Activated T-cell treated with anti-CD3 and anti-CD28 coated beads, Interleukin-2, amount 50 U/mL, for 24 hours (primary cell): Measurements from ENCODE around the gene ATP4A.

Experiments used
- DNase-seq: peaks from one replicate; pipeline ENCODE4 v3.0.0-alpha.2; 2020
- H3K27ac Mint-ChIP-seq: 2 replicates; pipeline ENCODE4 v1.8.0; 2020; ENCODE audit warnings: mild to moderate bottlenecking, mixed read lengths
- H3K27me3 Mint-ChIP-seq: 2 replicates; pipeline ENCODE4 v1.8.0; 2020; ENCODE audit warnings: mixed read lengths
- H3K36me3 Mint-ChIP-seq: 2 replicates; pipeline ENCODE4 v1.8.0; 2020; ENCODE audit warnings: low read depth, mixed read lengths
- H3K4me1 Mint-ChIP-seq: 2 replicates; pipeline ENCODE4 v1.8.0; 2020; ENCODE audit warnings: low read depth, mixed read lengths
- H3K4me3 Mint-ChIP-seq: 2 replicates; pipeline ENCODE4 v1.8.0; 2020; ENCODE audit warnings: mild to moderate bottlenecking, moderate library complexity, mixed read lengths
- H3K9me3 Mint-ChIP-seq: 2 replicates; pipeline ENCODE4 v1.8.0; 2020; ENCODE audit warnings: mixed read lengths

The ATP4A gene

DNA sequence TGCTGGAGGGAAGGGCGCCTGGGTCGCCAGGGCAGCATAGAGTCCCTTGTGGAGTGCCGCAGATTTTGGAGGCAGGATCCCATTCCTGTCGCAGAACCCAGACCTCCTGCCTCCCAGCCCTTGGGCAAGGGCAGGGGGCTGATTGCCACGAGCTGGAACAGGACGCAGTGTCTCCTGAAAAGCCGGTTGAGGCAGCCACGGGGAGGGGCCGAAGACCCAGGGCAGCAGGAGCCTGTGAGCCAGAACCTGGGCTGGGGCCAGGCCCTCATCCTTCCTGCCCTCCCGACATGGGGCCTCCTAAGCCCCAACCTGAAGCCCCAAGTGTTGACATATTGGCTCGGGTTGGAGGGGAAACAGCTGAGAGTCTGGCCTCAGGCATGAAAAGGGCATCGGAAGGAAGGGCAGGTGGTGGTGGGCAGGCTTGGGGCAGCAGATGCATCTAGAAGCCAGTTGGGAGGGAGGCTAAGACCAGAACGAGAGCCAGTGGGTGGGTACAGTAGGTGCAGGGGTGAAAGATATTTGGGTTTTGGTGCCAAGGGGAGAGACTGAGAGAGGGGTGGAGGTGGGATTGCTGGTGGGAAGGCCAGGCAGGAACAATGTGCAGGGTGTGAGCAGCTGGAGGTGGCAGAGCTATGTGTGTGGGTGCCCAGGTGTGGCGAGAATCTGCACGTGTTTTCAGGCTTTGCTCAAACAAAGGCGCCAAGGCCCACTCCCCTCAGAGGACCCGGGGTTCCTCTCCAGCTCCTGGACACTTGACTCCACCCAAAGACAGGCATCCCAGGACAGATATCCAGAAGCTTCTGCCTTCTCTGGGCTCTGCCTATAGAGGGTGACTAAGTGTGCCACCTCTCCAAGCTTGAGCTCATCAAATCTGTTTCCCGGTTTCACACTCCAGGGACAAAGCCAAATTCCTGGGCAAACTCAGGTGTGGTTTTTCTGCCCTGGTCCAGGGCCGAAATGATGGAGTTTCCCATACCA lies 33.9 kb downstream of the ATP4A start:
- DNase-seq: no peak
- Mint-ChIP-seq H3K36me3 (no peaks in the 10 kb centered on the region), H3K27me3 (peaks cover 63% of the 10 kb centered on the region), H3K27ac (no peak overlapping the region), H3K4me1 (peaks cover 8% of the 10 kb centered on the region), H3K4me3 (no peak overlapping the region), H3K9me3 (no peaks in the 10 kb centered on the region)

DNA sequence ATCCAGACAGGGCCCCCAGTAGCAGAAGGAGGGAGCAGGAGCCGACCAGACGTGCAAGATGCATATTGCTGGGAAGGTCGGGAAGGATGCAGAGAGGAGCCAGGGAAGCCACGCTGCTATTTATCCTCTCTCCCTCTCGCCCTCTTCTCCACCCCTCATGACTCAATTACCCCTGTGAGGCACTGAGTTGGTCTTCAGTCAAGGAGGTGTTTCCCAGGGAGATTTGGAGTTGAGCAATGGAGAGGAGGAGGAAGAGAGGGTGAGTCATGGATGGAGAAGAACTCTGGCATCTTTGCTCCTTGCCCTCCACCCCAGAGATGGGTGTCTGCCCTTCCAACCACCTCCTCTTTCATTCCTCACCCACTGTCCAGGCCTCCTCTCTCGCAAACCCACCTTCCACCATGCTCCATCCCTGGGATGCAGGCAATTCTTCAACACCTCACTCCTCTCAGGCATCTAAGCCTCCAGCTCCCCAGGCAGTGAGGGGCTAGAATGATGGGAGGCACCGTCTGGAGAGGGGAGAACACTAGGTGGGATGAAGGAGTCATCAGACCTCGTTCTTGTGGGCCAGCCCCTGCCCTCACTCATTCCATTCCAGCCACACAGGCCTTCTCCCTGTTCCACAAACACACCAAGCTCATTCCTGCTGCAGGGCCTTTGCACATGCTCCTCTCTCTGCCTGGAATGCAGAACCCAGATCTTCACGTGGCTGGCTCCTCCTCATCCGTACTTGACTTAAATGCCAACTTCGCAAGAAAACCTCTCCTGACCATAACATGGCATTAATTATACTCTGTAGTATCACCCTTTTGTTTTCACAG lies 35.0 kb downstream of the ATP4A start, which contains the start of gene SBSN:
SBSN (minus strand) TSS at position 94 of the 821 bp plus-strand sequence; CDS start at position 64, 30 bp downstream.
- H3K9me3 Mint-ChIP-seq: no peaks in the 10 kb centered on the region
- no peaks in the 10 kb centered on the region for H3K36me3 Mint-ChIP-seq
- H3K4me3 Mint-ChIP-seq: no peak within 1 kb of the TSS
- no peak within 1 kb of the TSS for H3K27ac Mint-ChIP-seq
- peaks cover 54% of the 10 kb centered on the region for H3K27me3 Mint-ChIP-seq
- peaks cover 1% of the 10 kb centered on the region for H3K4me1 Mint-ChIP-seq
- DNase-seq: no peak

DNA sequence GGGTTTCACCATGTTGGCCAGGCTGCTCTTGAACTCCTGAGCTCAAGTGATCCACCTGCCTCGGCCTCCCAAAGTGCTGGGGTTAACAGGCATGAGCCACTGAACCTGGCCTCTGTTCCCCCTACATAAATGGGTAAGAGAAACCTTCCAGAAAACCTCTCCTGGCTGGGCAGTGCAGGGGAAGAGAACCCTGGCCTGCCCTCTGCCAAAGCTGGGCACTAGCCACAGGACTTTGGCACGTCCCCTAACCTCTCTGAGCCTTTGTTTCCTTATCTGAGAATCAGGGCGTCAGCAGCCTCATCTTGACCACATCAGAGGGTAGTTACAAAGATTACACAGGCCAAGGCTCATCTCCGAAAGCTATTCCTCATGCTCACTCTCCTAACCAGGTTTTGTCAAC lies 37.6 kb downstream of the ATP4A start:
- Mint-ChIP-seq H3K4me3 (no peak overlapping the region), H3K27me3 (peaks cover 34% of the 10 kb centered on the region), H3K4me1 (no peaks in the 10 kb centered on the region), H3K27ac (no peak overlapping the region), H3K36me3 (no peaks in the 10 kb centered on the region), H3K9me3 (no peaks in the 10 kb centered on the region)
- DNase-seq: no peak

DNA sequence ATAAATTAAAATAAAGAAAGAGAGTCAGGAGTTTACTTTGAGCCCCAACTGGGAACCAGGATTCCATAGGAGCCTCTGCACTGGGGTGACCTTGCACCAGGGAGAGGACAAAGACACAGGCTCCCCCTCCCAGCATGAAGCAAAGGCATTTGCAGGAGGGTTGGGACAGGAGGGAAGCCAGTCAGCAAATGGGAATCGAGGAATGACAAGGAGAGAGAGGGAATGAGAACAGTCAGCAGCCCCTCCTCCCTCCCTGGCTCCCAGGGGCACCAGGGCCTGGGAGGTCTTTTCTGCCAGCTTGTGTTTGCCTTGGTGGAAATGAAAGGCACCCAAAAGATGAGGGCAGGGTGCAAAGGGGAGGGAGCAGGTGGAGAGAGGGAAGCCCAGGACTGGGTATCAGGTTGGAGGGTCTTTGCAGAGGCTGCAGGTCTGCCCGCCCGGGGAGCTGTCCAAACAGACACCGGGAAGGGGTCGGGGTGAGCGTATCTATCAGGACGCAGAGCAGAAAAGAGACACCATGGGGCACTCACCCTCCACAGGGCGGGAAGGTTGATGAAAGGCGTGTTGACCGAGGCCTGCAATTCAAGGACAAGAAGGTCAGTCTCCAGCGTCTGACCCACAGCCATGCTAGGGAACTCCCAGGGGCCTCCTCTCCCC lies 39.1 kb downstream of the ATP4A start:
- Mint-ChIP-seq H3K27ac (no peak overlapping the region), H3K9me3 (no peaks in the 10 kb centered on the region), H3K4me3 (no peak overlapping the region), H3K36me3 (no peaks in the 10 kb centered on the region), H3K27me3 (peaks cover 23% of the 10 kb centered on the region), H3K4me1 (no peaks in the 10 kb centered on the region)
- DNase-seq: no peak

DNA sequence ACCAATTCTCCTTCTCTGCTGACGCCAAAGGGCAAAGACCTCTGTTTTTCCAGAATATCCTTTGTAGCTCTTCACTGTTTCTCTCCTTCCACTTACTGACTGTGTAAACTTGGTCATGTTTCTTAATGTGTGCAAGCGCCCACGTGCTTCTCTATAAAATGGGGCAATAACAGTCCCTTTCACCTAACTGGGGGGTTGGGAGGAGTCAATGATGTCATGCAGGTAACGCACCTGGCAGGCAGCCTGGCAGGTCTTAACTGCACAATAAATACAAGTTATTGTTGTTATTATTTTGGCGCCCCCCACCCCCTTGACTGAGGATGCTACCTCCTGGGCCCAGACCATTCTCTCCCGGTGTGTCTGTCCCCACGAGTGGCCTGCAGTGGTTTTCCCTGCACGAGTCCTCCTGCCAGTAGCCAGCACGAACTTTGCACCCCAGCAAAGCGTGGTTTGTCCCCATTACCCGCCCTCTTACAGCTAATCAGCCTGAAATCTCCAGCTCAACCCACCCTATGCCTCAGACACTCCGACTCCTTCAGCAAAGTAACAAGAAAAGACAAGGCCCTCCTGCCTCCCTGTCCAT lies 40.6 kb downstream of the ATP4A start:
- no peaks in the 10 kb centered on the region for H3K9me3 Mint-ChIP-seq
- H3K4me3 Mint-ChIP-seq: no peak overlapping the region
- H3K27ac Mint-ChIP-seq: no peak overlapping the region
- no peaks in the 10 kb centered on the region for H3K36me3 Mint-ChIP-seq
- no peaks in the 10 kb centered on the region for H3K4me1 Mint-ChIP-seq
- no peak for DNase-seq
- peaks cover 12% of the 10 kb centered on the region for H3K27me3 Mint-ChIP-seq

DNA sequence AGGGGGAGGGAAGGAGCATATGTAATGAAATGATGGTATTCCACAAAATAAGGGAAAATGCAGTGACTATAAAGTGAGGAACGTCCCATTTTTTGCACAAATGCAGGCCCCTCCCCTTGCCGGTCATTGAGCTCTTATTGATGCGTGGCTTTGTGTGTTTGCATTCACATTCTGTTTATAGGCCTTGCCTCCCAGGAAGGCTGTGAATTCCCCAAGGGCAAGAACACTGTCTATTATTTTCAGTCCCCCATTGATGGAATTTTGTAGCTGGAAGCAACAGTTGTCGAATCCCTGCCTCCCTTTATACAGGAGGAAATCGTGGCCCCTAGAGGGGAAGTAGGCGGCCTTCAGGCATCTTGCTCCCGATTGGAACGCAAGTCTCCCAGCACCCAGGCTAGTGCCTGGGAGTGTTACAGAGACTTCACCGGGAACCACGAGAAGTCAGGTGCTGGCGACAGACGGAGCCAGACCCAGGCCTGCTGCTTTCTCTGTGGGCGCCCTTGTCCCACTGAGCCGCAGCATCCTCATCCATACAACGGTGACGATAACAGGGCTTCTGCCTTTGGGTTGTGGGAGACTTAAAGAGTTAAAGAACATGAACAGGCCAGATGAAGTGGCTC lies 42.2 kb downstream of the ATP4A start:
- Mint-ChIP-seq H3K9me3 (no peaks in the 10 kb centered on the region), H3K27ac (no peak overlapping the region), H3K4me3 (no peak overlapping the region), H3K27me3 (peaks cover 2% of the 10 kb centered on the region), H3K4me1 (no peaks in the 10 kb centered on the region), H3K36me3 (no peaks in the 10 kb centered on the region)
- DNase-seq: no peak

DNA sequence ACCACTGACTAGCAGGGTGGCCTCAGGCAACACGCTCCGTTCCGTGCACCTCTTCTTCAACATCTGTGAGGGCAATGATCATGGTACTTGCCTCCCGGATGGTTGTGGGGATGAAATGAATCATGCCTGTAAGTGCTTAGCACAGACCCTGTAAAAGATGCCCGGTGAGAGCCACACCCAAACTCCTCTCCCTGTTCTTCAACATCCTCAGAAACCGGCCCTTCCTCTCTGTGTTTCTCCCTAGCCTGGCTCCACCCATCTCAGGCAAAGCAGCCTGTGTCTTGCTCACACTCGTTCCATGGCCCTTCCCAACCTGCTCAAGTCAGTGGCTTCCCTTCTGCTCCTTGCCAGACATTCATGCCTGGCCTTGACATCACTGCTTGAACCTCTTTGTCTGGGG lies 44.2 kb downstream of the ATP4A start:
- Mint-ChIP-seq H3K9me3 (no peaks in the 10 kb centered on the region), H3K27me3 (peaks cover 3% of the 10 kb centered on the region), H3K27ac (no peak overlapping the region), H3K4me1 (no peaks in the 10 kb centered on the region), H3K36me3 (no peaks in the 10 kb centered on the region), H3K4me3 (no peak overlapping the region)
- no peak for DNase-seq

DNA sequence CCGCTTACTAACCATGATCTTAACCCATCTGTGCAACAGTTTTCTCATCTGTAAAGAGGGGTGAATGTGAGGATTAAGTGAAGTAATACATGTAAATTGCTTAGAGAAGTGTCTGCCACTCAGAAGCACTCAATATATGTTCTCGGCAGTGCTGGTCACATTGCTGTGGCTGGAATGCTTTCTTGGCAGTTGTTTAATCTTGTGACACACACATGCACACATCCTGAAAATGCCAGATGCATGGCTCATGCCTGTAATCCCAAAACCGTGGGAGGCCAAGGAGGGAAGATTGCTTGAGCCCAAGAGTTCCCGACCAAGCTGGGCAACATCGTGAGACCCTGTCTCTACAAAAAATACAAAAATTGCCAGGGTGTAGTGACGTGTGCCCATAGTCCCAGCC lies 45.1 kb downstream of the ATP4A start:
- Mint-ChIP-seq H3K4me3 (no peak overlapping the region), H3K27me3 (peaks cover 12% of the 10 kb centered on the region), H3K36me3 (no peaks in the 10 kb centered on the region), H3K9me3 (no peaks in the 10 kb centered on the region), H3K27ac (no peak overlapping the region), H3K4me1 (no peaks in the 10 kb centered on the region)
- no peak for DNase-seq

DNA sequence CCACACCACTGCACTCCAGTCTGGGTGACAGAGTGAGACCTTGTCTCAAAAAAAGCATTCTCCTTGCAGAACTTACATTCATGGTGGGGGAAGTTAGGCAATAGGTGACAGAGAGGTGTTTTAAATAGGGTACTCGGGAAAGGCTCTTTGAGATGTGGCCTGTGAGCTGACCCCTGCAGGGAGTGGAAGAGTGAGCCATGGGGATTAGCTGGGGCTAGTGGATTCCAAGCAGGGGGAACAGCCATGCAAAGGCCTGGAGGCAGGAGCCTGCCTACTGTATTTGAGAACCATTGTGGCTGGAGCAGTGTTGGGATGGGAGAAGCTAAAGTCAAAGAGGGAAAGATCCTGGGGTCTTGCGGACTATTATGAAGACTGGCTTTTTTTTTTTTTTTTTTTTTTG lies 46.1 kb downstream of the ATP4A start:
- H3K27ac Mint-ChIP-seq: no peak overlapping the region
- H3K27me3 Mint-ChIP-seq: peaks cover 21% of the 10 kb centered on the region
- DNase-seq: no peak
- H3K9me3 Mint-ChIP-seq: no peaks in the 10 kb centered on the region
- H3K4me1 Mint-ChIP-seq: no peaks in the 10 kb centered on the region
- no peaks in the 10 kb centered on the region for H3K36me3 Mint-ChIP-seq
- no peak overlapping the region for H3K4me3 Mint-ChIP-seq

DNA sequence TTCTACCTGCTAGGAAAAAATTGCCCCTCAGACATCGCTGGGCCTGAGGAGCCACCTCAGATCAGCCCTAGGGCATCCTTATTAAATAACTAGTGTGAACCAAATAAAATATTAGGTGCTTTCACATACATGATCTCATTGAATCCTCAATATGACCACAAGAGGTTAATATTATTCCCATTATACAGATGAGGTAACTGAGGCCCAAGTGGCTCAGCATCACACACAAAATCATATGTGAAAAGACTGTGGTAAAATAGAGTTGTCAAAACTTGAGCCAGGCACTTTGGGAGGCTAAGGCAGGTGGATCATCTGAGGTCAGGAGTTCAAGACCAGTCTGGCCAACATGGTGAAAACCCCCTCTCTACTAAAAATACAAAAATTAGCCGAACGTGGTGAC lies 47.1 kb downstream of the ATP4A start:
- Mint-ChIP-seq H3K9me3 (no peaks in the 10 kb centered on the region), H3K4me1 (no peaks in the 10 kb centered on the region), H3K27me3 (peaks cover 32% of the 10 kb centered on the region), H3K36me3 (no peaks in the 10 kb centered on the region), H3K4me3 (no peak overlapping the region), H3K27ac (no peak overlapping the region)
- no peak for DNase-seq

DNA sequence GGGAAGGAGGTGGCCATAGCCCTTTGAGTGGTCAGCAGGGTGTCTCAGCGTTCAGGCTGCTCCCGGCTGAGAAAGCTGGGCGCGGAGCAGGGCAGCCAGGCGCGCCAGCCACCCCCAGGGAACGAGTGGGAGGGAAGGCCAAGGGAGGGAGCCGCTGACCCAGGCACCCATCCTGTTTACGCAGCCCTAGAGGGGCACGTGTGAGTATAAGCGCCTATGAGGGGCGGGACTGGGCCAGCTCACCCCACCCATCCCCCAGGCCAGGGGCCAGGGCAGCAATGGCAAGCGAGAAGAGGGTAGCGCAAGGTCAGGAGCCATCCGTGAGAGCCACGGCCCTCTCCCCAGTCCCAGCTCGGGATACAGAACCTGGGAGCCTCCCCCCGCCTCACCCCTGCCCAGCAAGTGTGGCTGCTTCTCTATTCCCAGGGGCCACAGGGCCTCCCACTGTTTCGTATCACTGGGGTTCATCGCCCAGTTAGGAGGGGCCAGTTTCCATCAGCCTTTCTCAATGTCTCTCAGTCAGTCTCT lies 49.1 kb downstream of the ATP4A start:
- Mint-ChIP-seq H3K27me3 (peaks cover 51% of the 10 kb centered on the region), H3K9me3 (no peaks in the 10 kb centered on the region), H3K27ac (no peak overlapping the region), H3K4me1 (peaks cover 14% of the 10 kb centered on the region), H3K36me3 (no peaks in the 10 kb centered on the region), H3K4me3 (no peak overlapping the region)
- DNase-seq: no peak

DNA sequence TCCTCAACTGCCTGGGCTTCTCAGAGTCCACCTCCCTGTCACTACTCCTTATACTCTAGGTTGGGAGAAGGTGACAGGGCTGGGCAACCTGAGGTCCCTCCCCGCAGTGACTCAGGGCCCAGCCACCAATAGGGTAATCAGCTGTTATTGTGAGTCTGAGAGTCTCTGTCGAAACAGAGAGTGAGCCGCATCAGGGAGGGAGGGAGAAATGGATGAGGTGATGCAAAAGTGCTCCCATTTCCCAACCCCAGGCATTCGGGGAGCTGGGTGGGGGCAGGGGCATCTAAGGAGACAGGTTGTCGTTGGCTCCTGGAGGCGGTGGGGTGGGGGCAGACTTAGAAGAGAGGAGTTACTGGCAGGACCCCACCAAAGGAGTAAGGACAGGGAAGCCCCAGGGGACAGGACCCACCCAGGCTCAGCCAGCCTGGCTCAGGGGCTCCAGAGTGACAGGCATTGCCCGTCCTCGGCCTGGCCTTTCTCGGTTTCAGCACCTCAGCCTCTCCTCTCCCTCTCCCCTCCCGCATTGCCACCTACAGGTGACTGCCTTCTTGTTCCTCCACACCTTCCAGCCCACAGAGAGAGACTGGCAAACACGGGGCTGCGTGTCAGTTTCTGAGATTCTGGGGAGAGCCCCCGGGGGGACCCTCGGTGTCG lies 49.7 kb downstream of the ATP4A start, which contains the start of gene DMKN:
DMKN (minus strand) TSS at position 22 of the 654 bp plus-strand sequence. CDS start 174 bp downstream, outside the sequence.
- Mint-ChIP-seq H3K9me3 (no peaks in the 10 kb centered on the region), H3K4me3 (no peak within 1 kb of the TSS), H3K27me3 (peaks cover 54% of the 10 kb centered on the region), H3K4me1 (peaks cover 16% of the 10 kb centered on the region), H3K27ac (no peak within 1 kb of the TSS), H3K36me3 (no peaks in the 10 kb centered on the region)
- no peak for DNase-seq
